GM19239 (cell line): ENCODE data around the gene PRR12.
"Not testable (repeated sequence)": the region's sequence is repeated elsewhere in the genome, so short reads cannot be mapped to it uniquely, and the experiment has no call there.

Experiments used
- DNase-seq: peaks from one replicate; pipeline ENCODE4 v3.0.0; 2011; ENCODE audit warnings: low spot score; ENCODE audit not compliant: insufficient read length
- FAIRE-seq: peaks from 2 replicates; lab custom pipeline; 2011; peaks lifted over from hg19 to GRCh38; lab: Jason Lieb, UNC

Gene PRR12

DNA sequence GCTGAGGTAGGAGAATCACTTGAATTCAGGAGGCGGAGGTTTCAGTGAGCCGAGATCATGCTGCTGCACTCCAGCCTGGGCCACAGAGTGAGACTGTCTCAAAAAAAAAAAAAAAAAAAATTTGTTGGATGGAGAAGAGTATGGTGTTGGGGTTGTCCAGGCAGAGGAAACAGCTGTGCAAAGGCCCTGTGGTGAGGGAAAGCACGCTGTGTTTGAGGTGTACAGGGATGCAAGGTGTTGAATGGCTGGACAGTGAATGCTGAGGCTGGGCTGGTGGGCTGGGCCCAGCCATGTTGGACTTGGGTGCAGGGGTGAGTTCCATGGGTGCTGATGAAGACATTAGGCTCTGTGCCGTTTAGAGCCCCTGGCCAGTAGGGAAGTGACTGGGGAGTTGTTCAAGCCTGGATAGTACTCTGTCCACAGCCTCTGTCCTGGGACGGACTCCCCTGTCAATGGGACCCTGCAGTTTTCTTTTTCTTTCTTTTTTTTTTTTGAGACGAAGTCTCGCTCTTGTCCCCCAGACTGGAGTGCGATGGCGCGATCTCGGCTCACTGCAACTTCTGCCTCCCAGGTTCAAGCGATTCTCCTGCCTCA lies 18.6 kb downstream of the PRR12 start:
- DNase-seq (no peak), FAIRE-seq (no peak)

- no peak for FAIRE-seq
- no peak for DNase-seq
Measured at GRCh38 chr19:49613374-49613773, 22.4 kb downstream of the PRR12 start.

GRCh38 chr19:49614096-49614833 lies 23.3 kb downstream of the PRR12 start:
- DNase-seq (no peak), FAIRE-seq (no peak)

DNA sequence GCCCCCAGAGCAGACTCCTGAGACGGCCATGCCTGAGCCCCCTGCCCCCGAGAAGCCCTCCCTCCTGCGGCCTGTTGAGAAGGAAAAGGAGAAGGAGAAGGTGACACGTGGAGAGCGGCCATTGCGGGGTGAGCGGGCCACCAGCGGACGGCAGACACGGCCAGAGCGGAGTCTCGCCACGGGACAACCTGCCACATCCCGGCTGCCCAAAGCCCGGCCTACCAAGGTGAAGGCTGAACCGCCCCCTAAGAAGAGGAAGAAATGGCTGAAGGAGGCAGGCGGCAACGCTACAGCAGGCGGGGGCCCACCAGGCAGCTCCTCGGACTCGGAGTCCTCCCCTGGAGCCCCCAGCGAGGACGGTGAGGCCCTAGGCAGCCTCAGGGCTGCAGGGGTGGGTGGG lies 24.9 kb downstream of the PRR12 start:
- no peak for FAIRE-seq

DNA sequence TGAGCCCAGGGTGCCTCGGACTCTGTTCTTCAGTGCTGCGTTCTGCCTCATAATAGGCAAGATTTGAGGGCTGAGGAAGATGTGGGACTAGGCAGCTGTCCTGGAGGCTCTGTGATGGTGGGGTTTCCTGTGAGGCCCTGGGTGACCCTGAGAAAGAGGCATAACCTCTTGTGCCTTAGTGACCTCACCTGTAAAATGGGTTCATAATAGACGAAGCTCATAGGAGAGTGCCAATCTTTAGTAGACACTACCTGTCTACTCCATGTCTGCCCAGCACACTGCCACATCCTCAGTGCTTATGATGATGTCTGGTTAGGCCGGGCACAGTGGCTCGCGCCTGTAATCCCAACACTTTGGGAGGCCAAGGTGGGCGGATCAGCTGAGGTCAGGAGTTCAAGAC lies 25.6 kb downstream of the PRR12 start:
- DNase-seq (no peak), FAIRE-seq (no peak)

More for the DNA sequence above, 24.9 kb downstream of the PRR12 start:
- DNase-seq, result no peak

DNA sequence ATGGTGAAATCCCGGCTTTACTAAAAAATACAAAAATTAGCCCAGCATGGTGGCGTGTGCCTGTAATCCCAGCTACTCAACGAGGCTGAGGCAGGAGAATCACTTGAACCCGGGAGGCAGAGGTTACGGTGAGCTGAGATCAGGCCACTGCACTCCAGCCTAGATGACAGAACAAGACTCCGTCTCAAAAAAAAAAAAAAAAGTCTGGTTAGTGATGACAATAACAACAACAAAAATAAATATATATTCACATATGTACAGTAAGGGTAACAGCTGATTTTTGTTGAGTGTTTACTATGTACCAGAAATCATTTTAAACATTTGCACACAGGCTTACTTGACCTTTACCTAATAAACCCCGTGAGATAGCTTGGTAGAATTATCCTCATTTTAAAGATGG lies 26.0 kb downstream of the PRR12 start:
- FAIRE-seq, result no peak
- DNase-seq, result no peak

DNA sequence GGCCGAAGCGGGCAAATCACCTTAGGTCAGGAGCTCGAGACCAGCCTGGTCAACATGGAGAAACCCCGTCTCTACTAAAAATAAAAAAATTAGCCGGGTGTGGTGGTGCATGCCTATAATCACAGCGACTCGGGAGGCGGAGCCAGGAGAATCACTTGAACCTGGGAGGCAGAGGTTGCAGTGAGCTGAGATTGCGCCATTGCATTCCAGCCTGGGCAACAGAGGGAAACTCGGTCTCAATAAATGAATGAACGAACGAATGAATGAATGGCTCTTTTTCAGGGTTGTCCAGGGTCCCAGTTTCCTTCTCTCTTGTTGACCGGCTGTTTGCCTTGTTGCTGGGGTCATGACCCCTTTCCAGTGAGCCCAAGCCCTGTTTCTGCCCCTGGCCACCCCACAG lies 26.9 kb downstream of the PRR12 start:
- FAIRE-seq, DNase-seq: not testable (repeated sequence)

DNA sequence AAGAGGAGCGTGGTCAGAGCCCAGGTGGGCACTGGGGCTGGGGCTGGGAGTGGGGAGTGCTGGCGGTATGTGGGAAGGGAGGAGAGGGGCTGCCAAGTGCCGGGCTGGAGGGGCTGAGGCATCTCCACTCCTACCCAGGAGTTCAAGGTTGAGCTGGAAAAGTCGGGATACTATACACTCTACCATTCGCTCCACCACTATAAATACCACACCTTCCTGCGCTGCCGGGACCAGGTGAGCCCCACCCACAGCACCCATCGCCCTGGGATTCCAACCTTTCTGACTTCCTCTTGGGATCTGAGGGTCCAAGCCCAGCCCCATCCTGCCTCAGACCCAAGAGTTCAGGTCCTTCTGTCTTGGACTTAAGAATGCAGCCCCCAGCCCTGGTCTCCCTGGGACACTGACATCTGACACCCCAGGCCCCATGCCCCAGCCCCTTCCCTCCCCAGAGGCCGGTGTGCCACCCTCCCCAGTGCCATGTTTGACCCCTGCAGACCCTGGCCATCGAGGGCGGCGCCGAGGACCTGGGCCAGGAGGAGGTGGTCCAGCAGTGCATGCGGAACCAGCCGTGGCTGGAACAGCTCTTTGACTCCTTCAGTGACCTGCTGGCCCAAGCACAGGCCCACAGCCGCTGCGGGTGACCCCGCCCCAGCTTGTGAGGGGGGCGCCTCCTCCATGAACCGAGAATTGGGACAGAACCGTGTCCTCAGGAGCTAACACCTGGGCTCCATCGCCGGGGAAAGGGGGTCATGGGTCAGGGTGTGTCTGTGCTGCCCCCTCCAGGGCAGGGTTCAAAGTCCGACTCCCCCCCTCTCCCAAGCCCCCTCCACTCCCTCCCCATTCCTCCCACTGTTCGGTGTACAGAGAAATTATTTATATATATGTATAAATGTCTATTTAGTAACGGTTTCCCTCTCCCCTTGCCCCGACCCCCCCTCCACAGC lies 34.3 kb downstream of the PRR12 start:
- DNase-seq (no peak), FAIRE-seq (no peak)

- no peak for FAIRE-seq
Measured at GRCh38 chr19:49626226-49626625, 35.2 kb downstream of the PRR12 start.

DNA sequence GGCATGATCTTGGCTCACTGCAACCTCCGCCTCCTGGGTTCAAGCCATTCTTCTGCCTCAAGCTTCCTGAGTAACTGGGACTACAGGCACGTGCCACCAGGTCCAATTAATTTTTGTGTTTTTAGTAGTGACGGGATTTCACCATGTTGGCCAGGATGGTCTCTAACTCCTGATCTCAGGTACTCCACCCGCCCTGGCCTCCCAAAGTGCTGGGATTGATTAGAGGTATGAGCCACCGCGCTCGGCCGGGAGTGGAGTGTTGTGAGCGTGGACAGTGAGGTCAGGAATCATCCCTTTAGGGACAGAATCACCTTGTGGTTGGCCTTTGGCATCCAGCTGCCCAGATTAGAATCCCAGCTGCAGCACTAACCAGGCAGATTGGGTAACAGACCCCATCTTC lies 38.7 kb downstream of the PRR12 start:
- no peak for FAIRE-seq

More at GRCh38 chr19:49626226-49626625, 35.2 kb downstream of the PRR12 start:
- no peak for DNase-seq

DNA sequence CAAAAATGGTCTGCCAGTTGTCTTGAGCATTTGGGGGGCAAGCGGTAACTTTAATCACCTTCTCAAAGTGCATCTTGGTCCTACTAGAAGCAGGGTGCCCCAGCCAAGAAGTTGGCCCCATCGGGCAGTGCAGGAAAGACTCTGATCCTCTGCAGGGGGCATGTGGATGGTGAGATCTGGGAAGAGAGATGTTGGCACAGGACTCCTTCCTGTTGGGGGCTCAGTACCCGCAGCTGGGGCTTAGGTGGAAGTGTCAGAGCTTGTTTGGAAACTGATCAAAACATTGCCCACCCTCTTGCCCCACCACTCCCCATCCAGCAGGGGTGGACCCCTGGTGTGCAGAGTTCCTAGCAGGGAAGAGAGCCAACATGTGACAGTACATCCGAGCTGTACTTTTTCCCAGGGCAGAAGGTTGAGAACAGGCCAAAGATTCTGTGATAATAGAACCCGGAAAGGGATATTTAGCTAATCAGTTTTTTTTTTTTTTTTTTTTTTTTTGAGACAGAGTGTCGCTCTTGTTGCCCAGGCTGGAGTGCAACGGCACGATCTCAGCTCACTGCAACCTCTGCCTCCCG lies 40.1 kb downstream of the PRR12 start:
- DNase-seq (no peak), FAIRE-seq (no peak)

More for the DNA sequence above, 38.7 kb downstream of the PRR12 start:
- no peak for DNase-seq

GRCh38 chr19:49631610-49632192 lies 40.7 kb downstream of the PRR12 start:
- DNase-seq (no peak), FAIRE-seq (no peak)

DNA sequence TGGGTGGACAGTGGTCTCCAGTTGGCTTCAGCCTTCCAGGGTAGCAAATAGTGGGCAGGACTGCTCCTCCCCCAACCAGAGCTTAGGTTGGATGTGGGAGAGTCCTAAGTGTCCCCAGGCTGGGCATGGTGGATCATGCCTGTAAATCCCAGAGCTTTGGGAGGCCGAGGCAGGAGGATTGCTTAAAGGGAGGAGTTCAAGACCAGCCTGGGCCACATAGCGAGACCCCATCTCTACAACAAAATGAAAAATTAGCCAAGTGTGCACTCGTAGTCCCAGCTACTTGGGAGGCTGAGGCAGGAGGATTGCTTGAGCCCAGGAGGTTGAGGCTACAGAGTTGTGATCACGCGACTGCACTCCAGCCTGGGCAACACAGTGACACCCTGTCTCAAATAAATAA lies 41.6 kb downstream of the PRR12 start:
- FAIRE-seq (no peak), DNase-seq (no peak)

GRCh38 chr19:49633273-49633672 lies 42.3 kb downstream of the PRR12 start:
- FAIRE-seq, result not testable (repeated sequence)

DNA sequence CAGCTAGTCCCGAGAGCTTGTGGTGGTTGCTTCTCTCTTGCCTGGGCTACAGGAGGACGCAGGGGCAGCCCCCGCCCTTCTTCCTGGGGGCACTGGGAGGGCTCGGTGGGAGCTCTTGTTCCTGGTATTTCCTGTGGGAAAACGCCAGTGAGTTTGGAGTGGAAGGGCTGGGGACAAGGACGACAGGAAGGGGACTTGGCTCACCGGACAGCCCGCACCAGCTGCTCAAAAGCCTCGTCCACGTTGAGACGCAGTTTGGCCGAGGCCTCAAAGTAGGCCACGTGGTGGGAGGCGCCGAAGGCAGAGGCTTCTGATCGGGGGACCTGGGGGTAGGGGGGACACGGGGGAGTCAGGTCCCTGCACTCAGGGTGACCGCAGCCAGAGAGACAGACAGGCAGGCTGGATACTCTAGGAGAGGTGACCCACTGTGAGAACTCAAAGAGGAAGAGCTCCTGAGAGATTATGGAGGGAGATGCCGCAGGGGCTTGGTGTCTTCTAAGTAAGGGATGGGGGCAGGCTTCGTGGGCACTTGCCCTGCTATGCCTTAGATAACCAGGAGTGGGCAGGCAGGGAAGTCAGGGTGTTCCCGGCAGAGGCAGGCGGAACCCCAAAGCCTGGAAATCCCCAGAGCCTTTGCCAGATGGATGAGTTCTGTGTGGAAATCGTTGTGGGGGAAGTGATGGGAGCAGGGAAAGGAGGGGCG lies 44.7 kb downstream of the PRR12 start:
- DNase-seq (no peak), FAIRE-seq (no peak)

More at GRCh38 chr19:49633273-49633672, 42.3 kb downstream of the PRR12 start:
- DNase-seq, result not testable (repeated sequence)

GRCh38 chr19:49636233-49636932 lies 45.4 kb downstream of the PRR12 start:
- no peak for DNase-seq
- no peak for FAIRE-seq

DNA sequence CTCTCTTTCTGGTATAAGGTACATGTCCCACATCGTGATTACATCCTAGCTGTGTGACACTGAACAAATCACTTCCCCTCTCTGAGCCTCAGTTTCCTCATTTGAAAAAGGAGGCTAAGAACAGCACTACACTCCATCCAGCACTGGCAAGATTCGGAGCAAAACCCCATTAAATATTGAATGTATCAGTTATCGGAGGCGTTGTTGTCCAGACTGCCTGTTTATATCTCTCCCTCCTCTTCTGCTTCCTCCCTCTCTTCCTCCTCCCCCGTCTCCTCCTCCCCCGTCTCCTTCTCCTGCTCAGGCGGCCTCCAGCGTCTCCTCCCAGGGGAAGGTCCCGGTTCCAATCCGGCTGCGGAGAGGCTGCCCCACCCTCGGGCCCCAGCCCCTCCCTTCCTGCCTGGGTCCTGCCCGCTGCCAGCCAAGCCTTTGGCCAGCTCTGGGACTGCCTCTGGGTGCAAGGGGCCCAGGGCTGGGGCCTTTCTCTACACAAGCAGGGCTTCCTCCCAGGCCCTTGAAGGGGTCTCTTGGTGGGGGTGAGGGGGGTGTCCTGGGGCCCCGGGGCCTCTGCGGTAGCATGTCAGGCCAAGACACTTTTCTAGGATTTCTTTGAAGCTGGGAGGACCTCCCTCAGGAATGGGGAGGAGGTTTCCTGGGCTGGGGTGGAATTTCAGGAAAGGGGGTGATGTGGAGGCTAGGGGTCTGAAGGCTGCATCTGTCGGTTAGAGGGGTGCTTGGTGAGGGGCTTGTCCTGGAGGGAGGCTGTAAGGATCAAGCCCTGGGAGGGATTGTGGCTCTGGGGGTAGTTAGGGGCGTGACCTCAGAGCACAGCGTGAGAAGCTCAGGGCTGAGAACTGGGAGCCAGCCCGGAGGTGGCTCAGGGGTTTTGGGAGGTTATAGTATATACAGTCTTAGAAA lies 47.1 kb downstream of the PRR12 start:
- no peak for FAIRE-seq
- DNase-seq, result no peak
